NB4 (cell line): ENCODE data around the gene DTHD1.

ENCODE experiments used
- CTCF ChIP-seq: IDR thresholded peaks from one replicate; pipeline ENCODE4 v1.5.1; 2012; ENCODE audit warnings: low read depth, low read length
- POLR2A ChIP-seq: IDR thresholded peaks from 2 replicates; pipeline ENCODE4 v1.6.1; 2011; ENCODE audit warnings: mild to moderate bottlenecking; ENCODE audit not compliant: insufficient read length; ENCODE audit errors: extremely low read depth

DNA sequence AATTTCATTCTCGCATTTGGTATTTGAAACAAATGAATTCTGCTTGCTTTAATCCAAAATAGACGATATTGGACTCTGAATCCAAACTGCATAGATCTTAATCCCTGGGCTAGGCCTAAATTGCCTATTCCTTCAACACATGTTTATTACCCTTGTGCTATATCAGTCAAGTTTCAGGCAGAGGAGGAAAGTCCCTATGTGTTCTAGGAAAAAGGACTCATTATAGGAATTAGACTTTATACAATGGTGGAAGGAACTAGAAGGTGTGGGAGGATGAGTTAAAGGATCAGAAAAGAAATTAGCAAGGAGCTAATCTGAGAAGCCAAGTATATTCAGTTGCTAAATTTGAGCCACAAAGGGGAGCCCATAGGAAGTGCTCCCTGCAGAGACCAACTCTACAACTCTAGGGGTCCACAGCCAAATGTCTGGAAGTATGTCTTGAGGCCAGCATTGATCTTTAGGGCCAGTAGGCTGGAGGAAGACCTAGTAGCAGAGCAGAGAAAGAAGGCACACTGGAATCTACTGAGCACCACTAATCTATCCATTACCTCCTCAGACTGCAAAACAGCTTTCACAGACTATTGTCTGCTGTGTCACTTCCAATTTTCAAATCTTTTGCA, 17.1 kb upstream of the DTHD1 start:
- no peak for TF ChIP-seq CTCF
- no peak for TF ChIP-seq POLR2A
